ENCODE measurements around the gene DNAJC9.

Gene DNAJC9

GRCh38 chr10:73246646-73247508, at the start of gene DNAJC9:
DNAJC9 (minus strand) TSS chr10:73247255; CDS start chr10:73247189, 66 bp downstream.
- peak within 1 kb of the TSS; percentile 72 for H2AFZ ChIP-seq (ENCODE audit: low read length)
- TF ChIP-seq EZH2phosphoT487 (IDR thresholded peaks at IDR 0.05; ENCODE audit: borderline replicate concordance) (no peak), CTCF (conservative IDR thresholded peaks at IDR 0.05; ENCODE audit: low read length) (no peak; the same call in 1 of the 2 replicates)
- peak within 1 kb of the TSS; percentile 94 for H3K9ac ChIP-seq (ENCODE audit: low read depth, low read length, poor library complexity, severe bottlenecking)
- peaks cover 40% of the 10 kb centered on the region for H4K20me1 ChIP-seq (ENCODE audit: insufficient read depth, low read length, poor library complexity, severe bottlenecking)
- H3K36me3 ChIP-seq (ENCODE audit: insufficient read depth, low read length), result peaks cover 26% of the 10 kb centered on the region; the same call in 1 of the 2 replicates
- H3F3A ChIP-seq (ENCODE audit: low read depth), result peaks cover 18% of the 10 kb centered on the region; the same call in 1 of the 2 replicates
- H3K4me1 ChIP-seq (ENCODE audit: insufficient read depth, low read length, poor library complexity, severe bottlenecking), result peaks cover 60% of the 10 kb centered on the region
- peak within 1 kb of the TSS; percentile 90 for H3K4me2 ChIP-seq (ENCODE audit: low read depth, low read length, poor library complexity, severe bottlenecking)
- H3K9me2 ChIP-seq (replicated peaks; ENCODE audit: low read depth, low read length), result no peaks in the 10 kb centered on the region
- H3K9me3 ChIP-seq (ENCODE audit: insufficient read depth, low read depth, low read length), result no peaks in the 10 kb centered on the region
- H3K4me3 ChIP-seq (ENCODE audit: low read length, poor library complexity, severe bottlenecking), result peak within 1 kb of the TSS; percentile 96
- no peaks in the 10 kb centered on the region for H3K27me3 ChIP-seq (ENCODE audit: insufficient read depth, low read length, poor library complexity, severe bottlenecking)
- peaks cover 91% of the 10 kb centered on the region for H3K79me2 ChIP-seq (ENCODE audit: insufficient read depth, low read length)

- Histone ChIP-seq H3K4me3 (ENCODE audit: low read length, poor library complexity, severe bottlenecking) (no peak overlapping the region), H3K4me1 (ENCODE audit: insufficient read depth, low read length, poor library complexity, severe bottlenecking) (no peaks in the 10 kb centered on the region), H3K9me3 (ENCODE audit: insufficient read depth, low read depth, low read length) (no peaks in the 10 kb centered on the region), H3F3A (ENCODE audit: low read depth) (no peaks in the 10 kb centered on the region), H3K79me2 (ENCODE audit: insufficient read depth, low read length) (no peaks in the 10 kb centered on the region), H3K9ac (ENCODE audit: low read depth, low read length, poor library complexity, severe bottlenecking) (no peak overlapping the region), H3K27me3 (ENCODE audit: insufficient read depth, low read length, poor library complexity, severe bottlenecking) (no peaks in the 10 kb centered on the region), H3K9me2 (replicated peaks; ENCODE audit: low read depth, low read length) (no peaks in the 10 kb centered on the region), H3K36me3 (ENCODE audit: insufficient read depth, low read length) (no peaks in the 10 kb centered on the region), H3K4me2 (ENCODE audit: low read depth, low read length, poor library complexity, severe bottlenecking) (no peak overlapping the region), H4K20me1 (ENCODE audit: insufficient read depth, low read length, poor library complexity, severe bottlenecking) (no peaks in the 10 kb centered on the region), H2AFZ (ENCODE audit: low read length) (no peak overlapping the region)
- TF ChIP-seq CTCF (conservative IDR thresholded peaks at IDR 0.05; ENCODE audit: low read length) (no peak), EZH2phosphoT487 (IDR thresholded peaks at IDR 0.05; ENCODE audit: borderline replicate concordance) (no peak)
These were observed 46.4 kb upstream of the DNAJC9 start for GRCh38 chr10:73293461-73293860.

GRCh38 chr10:73289958-73290357, 42.9 kb upstream of the DNAJC9 start:
- no peaks in the 10 kb centered on the region for H3K4me1 ChIP-seq (ENCODE audit: insufficient read depth, low read length, poor library complexity, severe bottlenecking)
- no peak overlapping the region for H3K4me3 ChIP-seq (ENCODE audit: low read length, poor library complexity, severe bottlenecking)
- no peaks in the 10 kb centered on the region for H3K36me3 ChIP-seq (ENCODE audit: insufficient read depth, low read length)
- no peaks in the 10 kb centered on the region for H3K9me3 ChIP-seq (ENCODE audit: insufficient read depth, low read depth, low read length)
- H3K9me2 ChIP-seq (replicated peaks; ENCODE audit: low read depth, low read length), result no peaks in the 10 kb centered on the region
- H3K9ac ChIP-seq (ENCODE audit: low read depth, low read length, poor library complexity, severe bottlenecking), result no peak overlapping the region
- no peaks in the 10 kb centered on the region for H3K27me3 ChIP-seq (ENCODE audit: insufficient read depth, low read length, poor library complexity, severe bottlenecking)
- no peak overlapping the region for H2AFZ ChIP-seq (ENCODE audit: low read length)
- H4K20me1 ChIP-seq (ENCODE audit: insufficient read depth, low read length, poor library complexity, severe bottlenecking), result no peaks in the 10 kb centered on the region
- H3F3A ChIP-seq (ENCODE audit: low read depth), result no peaks in the 10 kb centered on the region
- H3K4me2 ChIP-seq (ENCODE audit: low read depth, low read length, poor library complexity, severe bottlenecking), result no peak overlapping the region
- TF ChIP-seq CTCF (conservative IDR thresholded peaks at IDR 0.05; ENCODE audit: low read length) (no peak), EZH2phosphoT487 (IDR thresholded peaks at IDR 0.05; ENCODE audit: borderline replicate concordance) (no peak)
- no peaks in the 10 kb centered on the region for H3K79me2 ChIP-seq (ENCODE audit: insufficient read depth, low read length)
